C4-2B (cell line): ENCODE measurements around the gene ERP44.

Experiments
- H3K27ac ChIP-seq: fragments of 450-650 bp; 2 replicates; pipeline ENCODE4 v1.5.1; 2017
- CTCF ChIP-seq: fragments of 450-650 bp; conservative IDR thresholded peaks from 2 replicates; pipeline ENCODE4 v1.5.1; 2017; ENCODE audit warnings: mild to moderate bottlenecking
- ZFX ChIP-seq: fragments of 450-650 bp; IDR thresholded peaks from 2 replicates; pipeline ENCODE4 v1.6.1; 2017

ERP44 gene

DNA sequence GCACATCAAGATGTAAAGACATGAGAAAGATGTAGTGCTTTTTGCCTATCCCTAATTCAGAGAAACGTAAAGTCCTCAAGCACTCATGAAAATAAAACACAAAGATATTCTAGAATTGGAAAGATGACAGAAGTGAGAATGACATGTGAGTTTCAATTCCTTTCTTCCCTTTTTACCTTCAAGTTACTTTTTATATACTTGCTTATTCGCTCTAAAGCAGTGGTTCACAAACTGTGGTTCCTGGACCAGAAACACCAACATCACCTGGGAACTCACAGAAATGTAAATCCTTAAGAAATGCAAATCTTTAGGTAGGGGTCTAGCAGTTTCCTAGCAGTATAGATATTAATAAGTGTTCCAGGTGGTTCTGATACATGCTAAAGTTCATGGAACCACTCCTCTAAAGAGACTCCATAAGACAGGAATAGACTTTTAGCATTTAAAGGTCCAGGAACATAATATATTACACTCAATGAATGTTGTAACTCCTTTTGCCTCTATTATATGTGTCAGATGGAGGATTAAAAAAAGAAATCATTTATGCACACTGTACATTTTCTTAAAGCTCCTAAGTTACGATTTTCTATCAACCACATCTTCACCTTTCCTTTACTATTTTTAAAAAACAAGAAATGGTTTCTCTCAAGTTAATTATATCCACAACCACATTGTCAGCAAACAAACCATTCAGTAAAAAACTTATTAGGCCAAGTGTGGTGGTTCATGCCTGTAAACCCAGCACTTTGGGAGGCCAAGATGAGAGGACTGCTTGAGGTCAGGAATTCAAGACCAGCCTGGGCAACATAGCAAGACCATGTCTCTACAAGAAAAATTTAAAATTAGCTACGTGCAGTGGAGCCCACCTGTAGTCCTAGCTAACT lies 39.9 kb downstream of the ERP44 start:
- TF ChIP-seq ZFX (no peak), CTCF (no peak)
- no peak overlapping the region for H3K27ac ChIP-seq

DNA sequence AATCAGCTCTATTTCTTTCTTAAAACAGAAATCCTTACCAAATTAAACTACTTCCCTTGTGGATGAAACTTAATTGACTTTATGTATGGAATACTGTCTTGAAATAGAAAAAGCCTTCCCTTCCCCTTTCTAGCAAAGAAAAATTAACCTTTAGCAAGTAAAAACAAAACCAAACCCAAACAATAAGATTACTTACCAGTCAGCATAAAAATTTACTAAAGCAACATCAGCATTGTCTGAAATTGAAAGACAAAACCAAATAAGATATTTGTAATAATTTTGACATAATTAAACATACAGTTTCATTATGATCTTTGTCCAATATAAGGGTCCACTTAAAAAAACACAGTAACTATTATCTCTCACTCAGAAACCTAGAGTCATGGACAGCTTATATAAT lies 41.2 kb downstream of the ERP44 start:
- no peak overlapping the region for H3K27ac ChIP-seq
- TF ChIP-seq ZFX (no peak), CTCF (no peak)

DNA sequence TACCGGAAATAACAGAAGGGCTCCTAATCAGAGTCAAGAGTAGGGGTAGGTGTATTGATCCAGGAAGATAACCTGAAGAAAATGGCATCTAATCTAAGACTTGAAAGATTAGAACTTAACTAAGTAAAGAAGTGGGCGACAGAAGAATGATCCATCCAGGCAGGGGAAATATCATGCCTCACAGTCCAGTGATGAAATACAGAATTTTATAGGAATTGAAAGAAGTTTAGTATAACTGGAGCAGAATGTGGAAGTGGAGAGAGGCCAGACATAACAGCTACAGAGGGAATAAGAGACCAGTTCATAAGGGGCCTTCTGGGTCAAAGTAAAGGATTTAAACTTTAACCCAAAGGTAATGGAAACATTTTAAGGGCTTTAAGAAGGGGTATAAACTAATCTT lies 42.2 kb downstream of the ERP44 start:
- H3K27ac ChIP-seq, result no peak overlapping the region
- TF ChIP-seq CTCF, result no peak
- no peak for TF ChIP-seq ZFX

DNA sequence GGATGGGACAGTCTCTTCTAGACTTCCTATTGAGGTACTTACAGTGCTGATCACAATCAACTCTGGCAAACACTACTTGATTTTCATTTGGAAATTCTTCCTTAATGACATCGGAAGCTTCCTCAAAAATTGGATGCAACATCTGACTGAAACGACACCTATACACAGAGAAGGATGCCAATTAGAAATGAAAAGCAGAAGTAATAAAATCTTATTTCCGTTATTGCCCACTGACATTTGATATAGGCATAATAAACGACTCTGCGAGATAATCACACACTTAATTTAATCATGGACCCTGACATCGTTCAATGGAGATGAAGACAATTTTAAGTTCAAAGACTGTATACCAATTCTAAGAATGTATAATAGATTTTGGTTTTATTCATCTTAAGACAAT lies 46.4 kb downstream of the ERP44 start:
- no peak for TF ChIP-seq CTCF
- TF ChIP-seq ZFX, result no peak
- no peak overlapping the region for H3K27ac ChIP-seq

DNA sequence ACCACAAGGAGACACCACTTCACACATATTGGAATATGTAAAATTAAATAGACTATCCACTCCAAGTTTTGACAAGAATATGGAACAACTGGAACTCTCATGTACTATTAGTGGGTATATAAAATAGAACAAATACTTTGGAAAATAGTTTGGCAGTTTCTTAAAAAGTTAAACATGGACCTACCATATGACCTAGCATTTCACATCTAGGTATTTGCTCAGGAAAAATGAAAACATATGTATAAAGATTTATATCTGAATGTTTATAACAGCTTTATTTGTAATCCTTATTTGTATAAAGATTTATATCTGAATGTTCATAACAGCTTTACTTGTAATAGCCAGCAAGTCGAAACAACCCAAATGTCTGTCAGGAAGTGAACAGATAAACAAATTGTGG lies 49.2 kb downstream of the ERP44 start:
- no peak overlapping the region for H3K27ac ChIP-seq
- TF ChIP-seq CTCF, result no peak
- no peak for TF ChIP-seq ZFX

GRCh38 chr9:100038472-100038871 lies 60.3 kb downstream of the ERP44 start:
- no peak overlapping the region for H3K27ac ChIP-seq
- TF ChIP-seq ZFX (no peak), CTCF (no peak)

GRCh38 chr9:100033877-100034551 lies 64.8 kb downstream of the ERP44 start:
- TF ChIP-seq CTCF (no peak), ZFX (no peak)
- no peak overlapping the region for H3K27ac ChIP-seq
